SK-N-SH (cell line): ENCODE results near the gene SHKBP1.

Experiments
- CTCF ChIP-seq: fragments of 200-600 bp; sonication (generic); IDR thresholded peaks from 2 replicates; pipeline ENCODE4 v1.6.1; 2017; ENCODE audit warnings: antibody characterized with exemption, mild to moderate bottlenecking, moderate library complexity
- EP300 ChIP-seq, 2 experiments: IDR thresholded peaks; 2 replicates each; pipeline versions ENCODE4 v1.4.0 to v1.6.1; 2012; ENCODE audit warnings: borderline replicate concordance in 1 of 2, low read depth in 1 of 2, low read length in 1 of 2
- MAX ChIP-seq: IDR thresholded peaks from 2 replicates; pipeline ENCODE4 v1.4.0; 2012; ENCODE audit warnings: low read depth
- REST ChIP-seq: IDR thresholded peaks from 2 replicates; pipeline ENCODE4 v1.6.1; 2012; ENCODE audit warnings: mild to moderate bottlenecking, low read depth, low read length, moderate library complexity
- TAF1 ChIP-seq: IDR thresholded peaks from 2 replicates; pipeline ENCODE4 v1.6.1; 2012; ENCODE audit warnings: low read depth, mild to moderate bottlenecking, low read length, moderate library complexity, borderline replicate concordance
- ZBTB33 ChIP-seq: IDR thresholded peaks from 2 replicates; pipeline ENCODE4 v1.4.0; 2012; ENCODE audit warnings: low read depth, borderline replicate concordance

- TF ChIP-seq TAF1 (no peak), MAX (no peak), ZBTB33 (no peak), CTCF (no peak), EP300 (IDR thresholded peaks at IDR 0.05; ENCODE audit: borderline replicate concordance in 1 of 2, low read depth in 1 of 2, low read length in 1 of 2) (no peak), REST (no peak)
Measured at GRCh38 chr19:40547836-40548235, 28.8 kb upstream of the SHKBP1 start.
